GM19372 (cell line): Measurements from ENCODE around the gene DYNC1LI2.
A peak's percentile ranks its signal among the peaks of the same experiment; 100 is the strongest.
"Not testable (repeated sequence)": the region's sequence is repeated elsewhere in the genome, so short reads cannot be mapped to it uniquely, and the experiment has no call there.

Experiments
- ATAC-seq: cut with Tn5 transposase; IDR thresholded peaks from one replicate; pipeline ENCODE4 v1.9.1; 2021; ENCODE audit warnings: mild to moderate bottlenecking, low read depth, moderate library complexity; ENCODE audit not compliant: unreplicated experiment

Gene DYNC1LI2

DNA sequence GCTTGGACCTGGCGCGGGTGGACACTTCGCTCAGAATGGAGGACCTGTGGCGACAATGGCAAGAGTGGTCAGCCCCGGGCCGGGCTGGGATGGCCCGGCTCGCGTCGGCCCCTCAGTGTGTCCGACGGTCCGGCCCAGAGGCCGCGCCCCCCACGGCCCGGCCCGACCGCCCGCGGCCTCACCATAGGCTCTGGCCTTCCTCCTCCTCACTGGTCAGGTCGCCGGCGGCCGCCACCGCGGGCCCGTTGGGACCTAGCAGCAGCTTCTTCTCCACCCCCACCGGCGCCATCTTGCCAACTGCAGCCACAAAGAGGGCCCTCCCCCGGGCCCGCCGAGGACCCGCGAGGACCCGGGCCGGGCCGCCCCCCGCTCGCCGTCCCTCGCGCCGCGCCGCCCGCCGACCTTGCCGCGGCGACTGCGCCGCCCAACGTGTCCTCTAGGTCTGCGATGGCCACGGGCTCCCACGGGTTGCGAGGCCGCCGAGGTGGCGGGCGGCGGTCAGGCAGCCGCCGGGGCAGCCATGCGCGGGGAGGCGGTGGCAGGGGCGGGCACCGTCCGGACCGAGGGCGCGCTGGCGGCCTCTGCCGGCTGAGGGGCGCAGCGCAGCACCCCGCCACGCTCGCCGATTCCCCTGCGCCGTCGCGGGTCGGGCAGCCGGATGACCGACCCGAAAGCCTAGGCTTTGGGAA lies at the start of gene DYNC1LI2:
DYNC1LI2 (minus strand) TSS at position 307 of the 689 bp plus-strand sequence; CDS start at position 289, 18 bp downstream.
- ATAC-seq: peak; percentile 82

- ATAC-seq: no peak
These were observed 49.4 kb upstream of the DYNC1LI2 start for GRCh38 chr16:66800856-66801255.

DNA sequence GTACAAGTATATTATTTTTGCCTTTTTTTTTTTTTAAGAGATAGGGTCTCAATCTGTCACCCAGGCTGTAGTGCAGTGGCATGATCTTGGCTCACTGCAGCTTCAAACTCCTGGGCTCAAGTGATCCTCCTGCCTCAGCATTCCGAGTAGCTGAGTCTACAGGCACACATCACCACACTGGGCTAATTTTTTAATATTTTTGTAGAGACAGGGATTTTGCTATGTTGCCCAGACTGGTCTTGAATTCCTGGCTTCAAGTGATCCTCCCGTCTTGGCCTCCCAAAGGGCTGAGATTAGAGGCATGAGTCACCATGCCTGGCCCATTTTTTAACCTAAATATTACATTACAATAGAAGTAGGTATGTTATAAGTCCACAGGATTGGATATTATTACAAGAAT lies 46.8 kb upstream of the DYNC1LI2 start:
- ATAC-seq: no peak

GRCh38 chr16:66793984-66794383 lies 42.6 kb upstream of the DYNC1LI2 start:
- not testable (repeated sequence) for ATAC-seq

DNA sequence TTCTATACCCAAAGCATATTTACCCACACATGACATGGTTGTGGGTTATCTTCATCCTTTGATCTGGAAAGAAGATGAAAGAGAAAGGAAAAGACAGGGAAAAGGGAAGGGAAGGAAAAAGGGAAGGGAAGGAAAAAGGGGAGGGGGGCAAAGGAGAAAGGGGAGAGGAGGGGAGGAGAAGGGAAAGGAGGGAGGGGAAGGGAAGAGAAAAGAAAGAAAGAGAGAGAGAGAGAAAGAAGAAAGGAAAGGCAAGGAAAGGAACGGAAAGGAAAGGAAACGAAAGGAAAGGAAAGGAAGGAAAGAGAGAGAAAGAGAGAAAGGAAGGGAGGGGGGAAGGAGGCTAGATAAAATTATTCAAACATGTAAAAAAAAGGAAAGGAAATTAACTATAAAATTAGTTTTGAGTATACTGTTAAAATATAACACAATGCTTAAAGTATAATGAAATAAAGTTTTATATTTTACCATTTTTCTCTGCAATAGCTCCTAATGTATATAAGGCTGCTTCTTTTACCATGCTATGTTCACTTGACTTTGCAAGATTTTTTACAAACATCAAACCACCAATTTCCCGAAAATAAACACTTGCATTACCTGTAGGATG lies 38.8 kb upstream of the DYNC1LI2 start:
- ATAC-seq: no peak

DNA sequence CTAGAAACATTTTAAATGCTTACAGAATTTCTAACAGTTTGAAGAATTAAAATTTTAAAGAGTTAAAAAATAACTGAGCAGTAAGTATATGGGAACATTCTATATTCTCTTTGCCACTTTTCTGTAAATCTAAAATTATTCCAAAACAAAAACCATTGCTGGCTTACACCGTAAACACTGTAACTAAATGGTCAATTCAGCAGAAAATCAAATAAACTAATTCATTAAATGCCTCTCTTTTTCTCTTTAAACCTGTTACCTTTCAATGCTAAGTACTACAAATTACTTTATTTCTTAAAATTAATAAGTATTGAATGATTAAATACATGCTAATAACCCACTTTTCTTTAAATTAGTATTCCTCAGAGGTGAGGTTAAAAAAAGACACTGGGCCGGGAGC lies 36.0 kb upstream of the DYNC1LI2 start:
- no peak for ATAC-seq

DNA sequence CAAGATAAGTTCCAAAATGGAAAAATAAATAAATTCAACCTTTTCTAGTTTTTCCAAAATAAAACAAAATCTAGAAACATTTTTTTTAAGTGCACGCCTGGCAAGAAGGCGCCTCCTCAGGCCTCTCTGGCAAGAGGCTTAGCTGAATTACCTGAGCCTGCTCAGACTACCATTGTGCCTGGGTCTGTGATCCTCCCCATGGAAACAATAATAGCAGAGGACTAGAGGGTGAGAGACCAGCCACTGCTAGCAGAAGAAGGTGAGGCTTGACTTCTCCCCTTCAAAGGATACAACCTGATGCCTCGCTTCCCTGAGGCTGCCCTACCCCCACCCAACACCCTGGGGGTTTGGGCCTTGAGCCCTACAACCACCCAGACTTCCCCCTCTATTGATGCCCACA lies 35.1 kb upstream of the DYNC1LI2 start:
- no peak for ATAC-seq

GRCh38 chr16:66776457-66776856 lies 25.0 kb upstream of the DYNC1LI2 start:
- ATAC-seq: no peak

DNA sequence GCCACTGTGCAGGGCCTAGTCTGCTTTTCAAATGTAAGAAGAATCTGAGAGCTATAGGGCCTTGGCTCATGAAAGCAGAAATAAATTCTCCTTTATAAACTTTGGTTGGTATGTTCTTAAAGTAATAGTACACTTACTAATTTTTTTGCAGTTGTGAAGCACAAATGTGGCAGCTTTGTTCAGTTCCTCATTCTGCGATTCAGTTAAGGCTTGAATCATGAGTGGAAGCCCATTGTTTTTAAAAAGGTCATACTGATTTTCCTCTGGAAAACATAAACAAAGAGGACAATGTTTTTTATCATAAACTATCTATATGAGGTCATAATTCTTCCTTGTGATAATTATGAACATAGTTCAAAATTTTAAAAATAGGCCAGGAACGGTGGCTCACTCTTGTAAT lies 23.6 kb upstream of the DYNC1LI2 start:
- no peak for ATAC-seq

DNA sequence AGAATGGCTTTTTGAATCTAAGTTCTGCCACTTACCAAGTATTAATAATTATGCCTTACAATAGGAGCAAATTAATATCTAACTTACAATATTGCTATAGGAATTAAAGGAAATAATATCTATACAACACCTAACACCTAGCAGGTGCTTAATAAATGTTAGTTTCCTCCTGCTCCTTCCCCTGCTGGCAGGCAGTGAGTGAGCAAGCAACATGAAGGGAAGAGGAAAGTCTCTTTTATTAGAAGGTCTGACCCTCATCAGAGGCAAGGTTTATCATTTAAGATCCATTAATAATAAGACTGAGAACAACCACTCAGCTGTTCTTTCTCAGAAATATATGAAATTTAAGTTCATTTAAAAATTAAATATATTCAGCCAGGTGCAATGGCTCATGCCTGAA lies 6.7 kb upstream of the DYNC1LI2 start:
- ATAC-seq: no peak

DNA sequence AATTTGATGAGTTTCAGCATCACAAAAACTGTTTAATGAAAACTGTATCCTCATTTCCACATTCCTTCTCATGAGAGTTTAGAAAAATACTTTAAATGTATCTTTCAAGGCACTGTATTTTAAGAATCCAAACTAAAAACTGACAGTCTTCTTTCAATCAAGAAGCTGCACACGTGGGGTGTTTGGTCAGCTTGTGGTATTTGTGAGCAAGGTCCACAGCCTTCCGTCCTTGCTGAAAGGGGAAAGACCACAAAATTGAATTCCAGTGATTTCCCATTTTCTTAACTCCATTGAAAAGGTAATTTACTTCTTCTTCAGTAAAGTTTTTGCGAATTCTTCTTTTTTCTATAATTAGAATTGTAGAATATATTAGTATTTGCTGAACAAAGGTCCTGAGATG lies 3.4 kb upstream of the DYNC1LI2 start:
- no peak for ATAC-seq

DNA sequence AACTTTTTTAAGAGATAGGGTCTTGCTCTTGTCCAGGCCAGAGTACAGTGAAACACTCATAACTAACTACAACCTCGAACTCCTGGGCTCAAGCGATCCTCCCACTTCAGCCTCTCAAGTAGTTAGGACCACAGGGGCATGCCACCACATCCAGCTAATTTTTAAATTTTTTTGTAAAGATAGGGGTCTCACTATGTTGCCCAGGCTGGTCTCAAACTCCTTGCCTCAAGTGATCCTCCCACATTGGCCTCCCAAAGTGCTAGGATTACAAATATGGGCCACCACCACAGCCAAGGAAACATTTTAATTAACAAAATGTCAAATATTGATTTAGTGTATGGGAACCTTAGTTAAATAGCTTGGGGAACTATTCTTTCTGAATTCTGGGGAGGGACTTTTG lies 2.8 kb upstream of the DYNC1LI2 start:
- no peak for ATAC-seq

DNA sequence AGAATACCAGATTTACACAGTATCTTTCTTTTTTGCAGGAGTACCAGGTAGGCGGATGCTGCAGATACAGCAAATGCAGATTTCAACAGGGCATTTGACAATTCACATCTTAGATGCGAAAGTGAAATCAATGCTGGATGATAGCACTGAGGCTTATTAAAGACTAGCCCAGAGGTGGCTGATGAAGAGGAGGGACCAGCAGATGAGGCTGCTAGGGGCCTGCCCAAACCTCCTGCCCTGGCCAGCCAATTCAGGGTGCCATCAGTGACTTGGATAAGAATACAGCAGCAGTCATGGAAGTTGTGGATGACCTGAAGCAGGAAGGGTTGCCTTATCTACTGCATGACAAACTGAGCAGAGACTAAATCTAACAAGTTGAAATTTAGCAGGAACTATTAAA lies 1.5 kb upstream of the DYNC1LI2 start:
- ATAC-seq: no peak

DNA sequence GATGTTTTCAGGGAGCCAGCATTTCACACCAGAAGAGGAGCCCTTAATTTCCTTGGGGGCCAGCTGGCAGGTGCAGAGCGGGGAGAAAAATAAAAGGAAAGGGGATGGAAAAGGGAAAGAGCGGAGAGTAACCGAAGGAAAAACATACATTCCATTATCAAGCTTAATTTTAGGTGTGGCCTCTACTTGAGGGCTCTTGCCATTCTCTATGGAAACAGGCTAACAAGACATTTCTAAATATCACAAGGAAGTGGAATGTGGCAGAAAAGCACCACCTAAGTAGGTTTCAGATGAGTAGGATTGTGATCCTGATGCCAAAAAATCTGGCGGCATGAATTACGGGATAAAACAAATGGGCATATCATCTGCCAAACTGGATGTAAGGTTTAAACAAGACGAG lies 970 bp upstream of the DYNC1LI2 start:
- ATAC-seq: no peak

DNA sequence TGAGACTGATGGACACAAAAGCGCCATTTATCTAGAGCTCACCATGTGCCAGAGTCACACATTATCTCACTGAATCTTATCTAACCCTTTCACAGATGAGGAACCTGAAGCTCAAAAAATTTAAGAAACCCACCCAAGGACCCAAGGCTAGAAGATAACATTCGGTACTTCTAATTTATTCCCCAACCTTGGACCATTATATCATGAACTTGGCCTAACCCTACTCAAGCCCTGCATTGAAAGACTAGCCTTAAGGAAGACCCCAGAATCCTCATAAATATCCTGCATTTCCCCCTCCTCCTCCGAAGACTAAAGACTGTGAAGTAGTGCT lies 548 bp upstream of the DYNC1LI2 start:
- no peak for ATAC-seq

DNA sequence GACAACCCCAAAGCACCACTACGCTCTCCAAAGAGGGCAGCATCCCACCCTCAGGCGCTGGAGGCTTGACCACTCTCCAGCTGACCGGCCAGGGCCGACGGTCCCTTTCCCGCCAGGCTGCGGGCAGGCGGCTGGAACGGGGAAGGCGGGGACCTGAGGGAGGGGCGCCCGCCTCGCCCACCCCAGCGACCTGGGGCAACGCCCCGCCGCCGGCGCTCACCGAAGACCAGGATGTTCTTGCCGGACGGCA lies 431 bp downstream of the DYNC1LI2 start:
- ATAC-seq: peak; percentile 9

GRCh38 chr16:66750279-66751052 lies 943 bp downstream of the DYNC1LI2 start:
- peak; percentile 5 for ATAC-seq

DNA sequence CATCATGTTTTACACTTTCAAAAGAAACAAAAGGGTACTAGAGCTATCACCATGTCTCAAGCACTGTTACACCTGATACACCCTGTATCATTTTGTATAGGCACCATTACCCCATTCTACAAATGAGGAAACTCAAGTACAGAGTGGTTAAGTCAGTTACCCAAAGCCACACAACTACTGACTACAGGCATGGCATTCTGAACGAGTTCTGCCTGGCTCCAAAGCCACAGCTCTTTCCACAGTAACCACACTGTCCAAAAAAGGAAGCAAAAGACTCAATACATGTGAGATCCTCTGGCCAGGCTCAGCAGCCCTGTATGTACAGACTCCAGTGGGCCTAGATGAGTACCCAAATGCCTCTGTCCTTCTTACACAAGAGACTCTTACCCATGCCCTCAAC lies 4.7 kb downstream of the DYNC1LI2 start:
- ATAC-seq: no peak

GRCh38 chr16:66746048-66746447 lies 5.4 kb downstream of the DYNC1LI2 start:
- ATAC-seq: no peak

DNA sequence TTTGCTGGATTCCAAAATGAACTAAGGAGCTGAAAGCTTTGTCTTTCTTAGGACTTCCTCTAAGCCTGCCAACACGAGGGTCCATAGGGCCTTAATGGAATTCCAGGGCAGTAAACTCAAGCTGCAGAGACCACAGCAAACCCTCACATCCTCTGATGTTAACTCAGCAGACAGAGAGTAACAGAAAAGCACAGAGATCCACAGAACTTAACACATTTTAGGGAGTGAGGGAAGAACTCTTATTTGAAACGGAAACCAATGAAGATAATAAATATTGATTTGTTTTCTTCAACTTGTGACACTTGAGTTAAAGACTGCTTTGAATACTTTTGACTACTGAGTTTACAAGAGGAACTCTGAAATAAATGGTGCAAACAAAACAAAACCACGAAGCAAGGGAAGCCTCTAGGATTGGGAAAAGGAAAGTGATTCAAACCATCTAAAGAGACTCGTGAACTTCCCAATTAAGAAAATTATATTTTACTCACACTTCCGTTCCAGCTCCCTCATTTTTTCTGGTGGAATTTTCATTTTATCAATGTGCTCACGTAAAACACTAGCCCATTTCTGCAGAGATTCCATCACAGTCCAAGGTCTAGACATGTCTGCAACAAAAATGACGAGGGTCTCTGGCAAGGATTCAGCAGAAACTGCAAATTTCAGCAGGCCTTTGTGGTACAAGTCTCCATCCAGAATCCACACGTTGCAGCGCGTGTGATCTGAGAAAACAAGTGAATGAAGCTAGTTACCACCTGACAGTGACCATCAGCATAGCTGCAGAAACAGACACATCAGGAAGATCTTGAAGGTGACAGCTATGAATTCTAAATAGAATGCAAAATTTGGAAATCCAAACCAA lies 9.2 kb downstream of the DYNC1LI2 start:
- ATAC-seq: no peak
